Fibroblast of lung (primary cell): ENCODE results near the gene OR13C4.

ENCODE experiments used
- CTCF ChIP-seq, 2 donors: IDR thresholded peaks in 1 of 2; conservative IDR thresholded peaks in 1 of 2; 1 replicate in 1 of 2; 2 replicates in 1 of 2; pipeline ENCODE4 v1.5.1; 2011 to 2012; ENCODE audit warnings: low read length in 2 of 2, control low read depth in 1 of 2, inconsistent platforms in 1 of 2, low read depth in 1 of 2, mild to moderate bottlenecking in 1 of 2
- EZH2 ChIP-seq: IDR thresholded peaks from 2 replicates; pipeline ENCODE4 v1.5.1; 2012; ENCODE audit warnings: low read length, control low read depth, mild to moderate bottlenecking; ENCODE audit errors: missing control alignments

GRCh38 chr9:104536756-104537155 is 9.7 kb upstream of the OR13C4 start, which contains the start of gene OR13C3:
- TF ChIP-seq CTCF (conservative IDR thresholded peaks at IDR 0.05 in 1 of 2, IDR thresholded peaks at IDR 0.05 in 1 of 2; ENCODE audit: low read depth in 1 of 2, low read length in 2 of 2): no peak
- TF ChIP-seq EZH2: no peak
